Activated CD4-positive, alpha-beta T cell treated with anti-CD3 and anti-CD28 coated beads, Interleukin-2, amount 50 U/mL, for 24 hours (primary cell): ENCODE data around the gene SYNE2.
A peak's percentile ranks its signal among the peaks of the same experiment; 100 is the strongest.
"Not testable (repeated sequence)": the region's sequence is repeated elsewhere in the genome, so short reads cannot be mapped to it uniquely, and the experiment has no call there.

Experiments
- DNase-seq, 2 donors: peaks; one replicate each; pipeline ENCODE4 v3.0.0-alpha.2; 2020; ENCODE audit warnings: low read depth in 1 of 2, low spot score in 1 of 2

Gene SYNE2

GRCh38 chr14:63852817-63853731, at the start of gene SYNE2:
Gene SYNE2 (plus strand): TSS chr14:63853004. CDS start chr14:63909149, 56,145 bp downstream.
- peak; percentile 67 for DNase-seq

- DNase-seq = not testable (repeated sequence)
These were observed 49.5 kb upstream of the SYNE2 start for GRCh38 chr14:63803221-63803791.

GRCh38 chr14:63806064-63806463, 46.7 kb upstream of the SYNE2 start:
- DNase-seq = not testable (repeated sequence)

GRCh38 chr14:63811692-63812091, 41.1 kb upstream of the SYNE2 start:
- not testable (repeated sequence) for DNase-seq

- DNase-seq = no peak
These were observed 19.1 kb upstream of the SYNE2 start for GRCh38 chr14:63833728-63834127.

GRCh38 chr14:63840981-63841380, 11.8 kb upstream of the SYNE2 start:
- DNase-seq = peak in 1 of 2 donors; percentile 10

GRCh38 chr14:63843796-63844195, 9.0 kb upstream of the SYNE2 start:
- DNase-seq = no peak

GRCh38 chr14:63848890-63849289, 3.9 kb upstream of the SYNE2 start:
- no peak for DNase-seq

GRCh38 chr14:63852271-63852816, 460 bp upstream of the SYNE2 start:
- no peak for DNase-seq

GRCh38 chr14:63853831-63854293, 1.1 kb downstream of the SYNE2 start:
- peak; percentile 6 to 30 for DNase-seq

- DNase-seq = no peak
These were observed 1.5 kb downstream of the SYNE2 start for GRCh38 chr14:63854330-63854729.

GRCh38 chr14:63855281-63855680, 2.5 kb downstream of the SYNE2 start:
- DNase-seq = no peak

- DNase-seq = peak in 1 of 2 donors; percentile 48
These were observed 4.7 kb downstream of the SYNE2 start for GRCh38 chr14:63857466-63858030.

GRCh38 chr14:63860146-63860545, 7.3 kb downstream of the SYNE2 start:
- no peak for DNase-seq

GRCh38 chr14:63862163-63862562, 9.4 kb downstream of the SYNE2 start:
- DNase-seq = no peak

- no peak for DNase-seq
These were observed 10.2 kb downstream of the SYNE2 start for GRCh38 chr14:63863004-63863403.

- not testable (repeated sequence) for DNase-seq
These were observed 12.0 kb downstream of the SYNE2 start for GRCh38 chr14:63864775-63865174.

- no peak for DNase-seq
These were observed 15.4 kb downstream of the SYNE2 start for GRCh38 chr14:63867933-63868921.

GRCh38 chr14:63869940-63870752, 17.3 kb downstream of the SYNE2 start:
- not testable (repeated sequence) for DNase-seq

GRCh38 chr14:63870753-63871037, 17.9 kb downstream of the SYNE2 start:
- not testable (repeated sequence) for DNase-seq
